ENCODE data around the gene SELENOS.
"Not testable (repeated sequence)": the region's sequence is repeated elsewhere in the genome, so short reads cannot be mapped to it uniquely, and the experiment has no call there.

SELENOS gene

DNA sequence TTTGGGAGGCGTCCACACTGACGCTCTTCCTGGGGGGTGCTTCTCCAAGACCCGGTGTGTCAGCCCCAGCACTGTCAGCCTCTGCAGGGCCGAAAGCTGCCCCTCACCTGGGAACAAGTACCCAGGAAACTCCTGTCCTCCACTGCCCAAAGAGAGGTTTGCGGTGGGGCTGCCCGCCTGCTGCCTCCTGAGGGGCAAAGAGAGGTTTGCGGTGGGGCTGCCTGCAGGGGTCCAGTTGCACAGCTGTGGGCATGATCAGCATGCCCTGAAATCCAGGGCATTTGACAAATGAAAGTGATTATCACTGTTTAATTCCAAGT, 32.8 kb upstream of the SELENOS start:
- DNase-seq, result no peak

DNA sequence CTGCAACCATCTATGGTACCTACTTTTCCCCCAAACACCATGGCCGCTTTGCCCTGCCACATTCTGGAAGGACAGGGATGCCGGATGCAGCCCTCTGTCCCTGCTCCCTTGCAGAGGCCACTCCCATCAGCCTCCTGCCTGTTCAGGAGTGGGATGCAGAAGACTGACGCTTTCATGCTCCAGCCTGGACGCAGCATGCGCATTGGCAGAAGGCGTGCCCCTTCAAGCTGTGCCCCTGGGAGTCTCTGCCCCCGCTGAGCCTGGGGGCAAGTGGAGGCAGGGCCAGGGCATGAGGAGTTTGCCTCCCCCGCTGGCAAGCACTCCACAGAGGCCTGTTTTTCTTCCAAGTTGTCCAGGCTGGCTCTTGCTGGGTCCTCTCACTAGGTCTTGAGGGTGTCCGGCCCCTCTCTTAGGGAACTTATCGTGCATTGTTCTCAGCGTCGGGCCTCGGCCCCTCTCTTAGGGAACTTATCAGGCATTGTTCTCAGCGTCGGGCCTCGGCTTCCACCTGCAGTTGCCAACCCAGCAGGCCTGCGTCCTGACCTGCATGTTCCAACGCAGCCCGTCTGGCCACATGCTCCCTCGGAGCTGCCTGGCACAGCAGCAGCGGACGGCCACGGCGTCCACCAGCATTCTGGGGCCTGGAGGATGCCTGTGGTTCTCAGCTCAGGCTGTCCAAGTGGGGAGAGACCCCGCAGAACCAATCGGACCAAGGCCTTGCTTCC, 32.3 kb upstream of the SELENOS start:
- DNase-seq, result no peak

DNA sequence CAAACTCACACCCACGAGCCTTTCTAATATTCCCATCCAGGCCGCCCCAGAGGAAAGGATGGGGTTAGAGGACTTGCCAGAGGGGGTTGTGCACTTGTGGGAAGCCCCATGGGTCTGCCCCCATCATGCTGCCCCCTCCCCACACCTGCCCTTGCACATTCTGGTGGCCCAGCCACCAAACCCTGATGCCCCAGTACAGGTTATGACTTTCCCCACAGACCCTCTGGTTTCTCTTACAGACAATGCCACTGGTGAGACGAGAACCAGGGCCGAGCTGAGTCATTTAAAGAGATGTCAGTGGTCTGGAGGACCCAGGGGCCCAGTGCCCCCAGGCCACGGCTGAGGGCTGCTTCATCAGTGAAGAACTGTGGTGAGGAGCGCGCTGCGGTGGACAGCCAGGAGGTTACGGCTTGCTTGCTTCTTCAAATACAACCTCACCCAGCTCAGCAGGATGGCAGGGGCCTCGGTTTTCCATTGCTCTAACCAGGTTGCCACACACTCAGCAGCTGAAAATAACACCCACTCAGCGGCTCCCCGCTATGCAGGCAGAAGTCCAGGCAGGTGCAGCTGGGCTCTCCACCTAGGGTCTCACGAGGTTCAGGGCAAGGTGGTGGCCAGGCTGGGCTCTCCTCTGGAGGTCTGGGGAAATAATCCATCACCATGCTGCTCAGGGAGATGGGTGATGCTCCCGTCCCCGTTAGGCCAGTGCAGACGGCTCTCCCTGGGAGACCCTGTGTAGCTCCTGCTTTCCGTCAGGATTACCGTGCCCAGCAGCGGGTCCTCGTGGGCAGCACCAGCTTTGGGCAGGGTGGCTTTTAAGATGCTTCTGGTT, 31.5 kb upstream of the SELENOS start:
- DNase-seq, result no peak

DNA sequence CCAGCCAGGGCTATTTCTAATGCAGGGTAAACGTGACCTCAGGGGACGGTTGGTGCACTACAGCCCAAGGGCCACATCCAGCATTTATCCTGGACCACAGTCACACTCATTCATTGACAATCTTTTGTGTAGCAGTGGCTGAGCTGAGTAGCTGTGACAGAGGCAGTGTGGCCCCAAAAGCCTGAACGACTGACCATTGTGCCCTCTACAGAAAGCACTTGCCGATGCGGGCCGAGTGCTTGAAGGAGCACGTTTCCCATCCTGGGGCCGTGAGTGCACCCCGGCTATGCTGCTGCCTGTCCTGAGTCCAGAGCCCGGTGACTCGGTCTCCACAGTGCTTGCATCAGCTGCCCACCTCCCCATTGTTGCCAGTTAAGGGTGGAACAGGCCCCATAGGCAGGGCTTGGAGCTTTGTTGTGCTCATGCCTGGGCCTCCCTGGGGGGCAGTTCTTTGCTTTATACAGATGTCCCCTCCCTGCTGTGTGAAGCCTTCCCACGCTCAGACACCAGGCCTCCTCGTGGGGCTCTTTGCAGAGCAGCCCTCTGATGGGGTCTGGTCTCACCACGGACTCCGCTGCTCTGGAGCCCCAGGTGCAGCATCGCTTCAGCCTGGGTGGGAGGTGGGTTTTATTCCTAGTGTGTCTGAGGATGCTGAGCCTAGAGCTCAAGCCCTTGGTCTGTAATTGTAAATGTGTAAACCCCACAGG, 30.8 kb upstream of the SELENOS start:
- DNase-seq, result no peak

DNA sequence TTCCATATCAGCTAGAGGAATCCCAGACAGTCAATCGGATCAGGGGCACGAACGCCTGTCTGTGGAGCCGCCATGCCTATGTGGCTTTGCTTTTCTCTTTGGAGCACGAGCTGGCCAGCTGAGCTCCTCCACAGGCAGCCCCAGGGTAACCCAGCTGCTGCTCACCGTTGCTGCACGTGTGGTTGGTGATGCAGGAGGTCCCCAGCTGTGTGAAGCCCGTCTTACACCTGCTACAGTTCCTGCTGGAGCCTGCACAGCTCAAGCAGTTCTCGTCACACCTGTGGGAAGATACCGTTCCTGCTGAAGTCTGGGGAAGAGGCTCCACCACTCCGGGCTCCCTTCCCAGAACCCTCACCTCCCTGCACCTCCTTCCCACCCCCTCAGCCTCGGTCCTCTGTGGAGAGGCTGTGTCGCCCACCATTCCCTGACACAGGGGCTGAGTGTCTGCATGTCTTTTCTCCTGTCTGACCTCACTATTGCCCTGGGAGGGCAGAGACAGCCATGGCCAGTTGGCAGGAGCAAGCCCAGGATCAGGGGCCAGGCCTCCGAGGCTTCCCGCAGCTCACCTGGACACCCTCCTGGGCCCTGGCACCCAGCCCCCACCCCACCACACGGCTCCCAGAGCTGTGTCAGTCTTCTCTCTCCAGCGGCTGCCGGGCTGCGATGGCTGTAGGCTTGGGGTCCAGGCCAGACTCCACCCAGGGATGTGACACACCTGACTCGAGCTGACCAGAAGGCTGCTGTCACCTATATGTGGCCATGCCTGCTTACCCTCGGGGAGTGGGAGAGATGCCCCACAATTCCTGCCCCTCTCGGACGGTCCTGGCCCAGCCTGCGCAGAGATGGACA, 30.0 kb upstream of the SELENOS start:
- no peak for DNase-seq

DNA sequence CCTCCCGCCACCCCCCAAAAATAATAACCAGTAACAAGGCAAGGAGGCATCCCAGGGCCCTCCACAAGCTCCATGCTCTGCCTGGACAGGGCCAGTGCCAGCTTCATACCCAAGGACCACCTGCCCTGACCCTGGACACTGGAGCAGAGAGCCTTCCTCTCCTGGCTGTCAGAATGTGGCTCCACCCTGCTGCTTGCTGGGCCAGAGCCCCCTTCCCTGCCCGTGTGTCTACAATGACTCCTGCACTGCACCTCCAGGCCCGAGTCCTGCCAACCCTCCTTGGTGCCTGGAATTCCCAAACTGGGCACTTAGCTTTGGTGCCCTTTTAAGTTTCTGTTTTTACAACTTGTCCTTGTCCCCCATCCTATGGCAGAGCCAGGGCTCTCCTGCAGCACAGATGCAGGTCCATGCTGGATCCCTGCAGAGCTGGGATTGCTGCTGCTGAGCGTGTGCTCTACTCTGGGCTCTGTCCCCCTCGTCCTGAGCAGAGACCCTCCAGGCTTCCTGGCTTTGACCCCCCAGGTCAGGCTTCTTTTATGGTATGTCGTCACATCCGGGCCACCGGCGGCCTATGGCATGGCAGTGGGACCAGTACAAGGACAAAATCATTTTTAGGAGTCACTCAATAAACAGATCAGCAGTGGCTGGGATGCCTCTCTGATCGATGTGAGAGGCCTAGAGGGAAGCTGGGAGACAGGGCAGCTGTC, 29.2 kb upstream of the SELENOS start:
- no peak for DNase-seq

DNA sequence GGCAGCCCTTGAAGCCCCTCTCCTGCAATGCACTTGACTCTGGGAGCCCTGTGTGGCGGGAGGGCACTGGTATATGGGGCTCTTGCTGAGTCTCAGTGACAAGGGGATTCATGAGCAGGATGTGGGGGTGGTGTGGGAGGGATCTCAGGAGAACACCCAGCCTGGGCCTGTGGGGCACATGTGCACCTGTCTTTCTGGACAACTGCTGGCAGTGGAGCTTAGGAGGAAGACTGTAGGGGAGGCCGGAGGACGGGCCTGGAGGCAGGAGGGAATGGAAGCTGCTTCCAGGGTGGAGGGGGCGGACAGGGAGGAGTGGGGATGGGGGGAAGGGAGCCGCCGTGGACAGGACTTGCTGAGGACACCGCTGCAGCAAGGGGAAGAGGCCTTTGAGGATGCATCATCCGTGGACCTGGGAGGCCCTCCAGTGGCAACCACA, 28.6 kb upstream of the SELENOS start:
- no peak for DNase-seq

DNA sequence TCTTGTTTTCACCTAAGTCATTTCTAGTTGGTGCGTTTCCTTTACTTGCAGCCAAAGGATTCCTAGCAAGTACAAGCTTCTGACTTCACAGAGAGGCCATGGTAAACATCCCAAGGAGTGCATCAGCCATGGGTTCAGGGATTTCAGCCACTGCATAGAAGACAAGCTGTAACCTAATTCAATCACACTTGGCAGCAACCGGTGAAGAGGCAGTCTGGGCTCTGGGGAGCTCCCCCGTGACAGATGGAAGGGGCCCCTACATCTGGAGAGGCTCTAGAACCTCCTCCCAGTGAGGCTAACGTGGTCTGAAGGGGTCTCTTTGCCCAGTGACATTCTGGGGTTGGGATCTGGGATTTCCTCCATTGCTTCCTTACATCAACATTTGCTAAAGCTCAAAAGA, 26.1 kb upstream of the SELENOS start:
- DNase-seq, result no peak

DNA sequence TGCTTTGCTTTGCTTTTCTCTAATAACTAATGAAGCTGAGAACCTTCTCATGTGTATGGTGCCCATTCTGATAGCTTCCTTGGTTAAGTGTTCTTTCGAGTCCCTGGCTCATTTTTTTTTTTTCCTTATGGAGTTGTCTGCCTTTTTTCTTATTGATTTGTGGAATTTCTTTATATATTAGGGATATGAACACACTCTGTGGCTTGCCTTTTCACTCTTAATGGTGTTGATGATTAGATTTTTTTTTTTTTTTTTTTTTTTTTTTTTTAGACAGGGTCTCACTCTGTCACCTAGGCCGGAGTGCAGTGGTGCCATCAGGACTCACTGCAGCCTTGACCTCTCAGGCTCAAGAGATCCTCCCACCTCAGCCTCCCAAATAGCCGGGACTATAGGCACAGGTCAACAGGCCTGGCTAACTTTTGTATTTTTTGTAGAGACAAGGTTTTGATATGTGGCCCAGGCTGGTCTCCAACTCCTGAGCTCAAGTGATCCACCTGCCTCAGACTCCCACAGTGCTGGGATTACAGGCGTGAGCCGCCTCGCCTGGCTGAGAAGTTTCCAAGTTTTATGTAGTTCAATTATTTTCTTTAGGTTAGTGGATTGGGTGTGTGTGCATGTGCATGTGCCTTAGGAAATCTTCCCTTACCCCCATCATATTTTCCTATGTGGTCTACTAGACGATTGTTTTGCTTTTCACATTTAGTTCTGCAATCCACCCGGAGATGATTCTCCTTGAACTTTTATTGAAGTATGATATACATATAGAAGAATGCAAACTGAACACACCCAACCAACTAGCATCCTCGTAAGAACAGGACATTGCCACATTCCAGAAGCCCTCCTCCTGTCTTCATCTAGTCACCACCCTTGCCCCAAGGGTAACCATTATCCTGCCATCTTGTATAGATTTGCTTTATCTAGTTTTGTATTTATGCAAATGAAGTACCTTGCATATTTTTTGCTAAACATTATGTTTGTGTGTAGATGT, 19.4 kb upstream of the SELENOS start:
- no peak for DNase-seq

DNA sequence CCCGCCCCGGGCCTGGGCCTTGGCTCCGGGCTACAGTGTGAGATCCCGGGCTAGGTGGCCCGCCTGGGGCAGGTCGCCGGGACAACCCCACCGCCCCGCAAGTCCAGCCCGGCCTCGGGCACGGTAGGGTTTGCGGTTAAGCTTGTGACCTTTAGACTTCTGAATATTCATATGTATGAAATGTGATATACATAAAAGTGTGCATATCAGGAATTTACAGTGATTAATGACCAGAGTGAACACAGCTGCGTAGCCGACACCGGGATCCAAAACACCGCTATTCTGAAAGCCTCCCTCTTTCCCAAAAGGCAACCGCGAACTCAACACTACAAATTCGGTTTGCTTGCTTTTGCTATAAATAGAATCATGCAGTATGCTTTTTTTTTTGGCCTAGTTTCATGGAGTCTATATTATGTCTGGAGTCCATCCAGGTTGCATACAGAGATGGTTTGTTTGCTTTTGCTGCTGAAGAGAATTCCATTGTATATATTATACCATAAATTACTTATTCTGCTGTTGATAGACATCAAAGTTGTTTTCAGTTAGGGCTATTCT, 18.4 kb upstream of the SELENOS start:
- peak in 1 of 56 donors; percentile 38 for DNase-seq

DNA sequence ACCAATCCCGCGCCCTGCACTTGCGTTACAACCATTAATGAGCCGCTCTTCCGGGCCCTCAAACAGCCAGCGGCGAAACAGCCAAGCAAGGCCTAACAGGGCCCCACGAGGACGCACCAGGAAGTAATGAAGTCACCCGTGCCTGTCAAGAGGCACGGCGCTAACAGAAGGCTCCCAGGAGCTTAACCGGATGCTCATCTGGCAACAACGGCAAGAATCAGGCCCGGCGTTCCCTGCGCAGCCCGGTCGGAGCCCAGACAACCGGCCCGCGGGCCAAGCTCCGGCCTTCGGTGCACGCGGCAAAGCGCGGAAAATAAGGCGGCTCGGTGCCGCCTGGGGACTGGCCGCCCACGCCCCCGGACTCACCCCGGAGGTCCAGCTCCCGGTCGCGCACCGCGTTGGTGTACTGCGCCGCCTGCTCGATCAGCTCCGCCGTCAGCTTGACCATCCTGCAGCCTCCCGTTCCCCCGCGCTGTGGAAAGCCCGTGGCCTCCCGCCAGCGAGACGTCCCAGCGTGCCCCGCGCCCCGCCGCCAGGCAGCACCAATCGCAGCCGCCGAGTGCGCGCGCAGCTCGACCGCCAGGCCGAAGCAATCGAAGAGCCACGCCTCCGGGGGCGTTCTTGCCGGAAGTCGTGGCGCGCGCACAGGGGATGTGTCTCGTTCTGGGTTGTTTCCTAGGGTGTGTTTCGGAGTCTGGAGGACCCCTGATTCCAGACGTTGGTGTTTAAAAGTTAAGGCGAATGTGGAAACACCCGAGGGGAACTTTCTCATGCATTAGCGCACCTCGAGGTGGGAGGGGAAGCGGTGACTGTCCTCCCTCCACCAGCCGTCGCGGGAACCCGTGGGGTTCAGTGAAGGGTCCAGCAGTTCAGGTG, 17.7 kb upstream of the SELENOS start, which contains the start of gene SNRPA1:
SNRPA1 (minus strand) TSS at position 518 of the 876 bp plus-strand sequence; CDS start at position 448, 70 bp downstream.
- peak; percentile 56 to 98 (median 91) for DNase-seq

DNA sequence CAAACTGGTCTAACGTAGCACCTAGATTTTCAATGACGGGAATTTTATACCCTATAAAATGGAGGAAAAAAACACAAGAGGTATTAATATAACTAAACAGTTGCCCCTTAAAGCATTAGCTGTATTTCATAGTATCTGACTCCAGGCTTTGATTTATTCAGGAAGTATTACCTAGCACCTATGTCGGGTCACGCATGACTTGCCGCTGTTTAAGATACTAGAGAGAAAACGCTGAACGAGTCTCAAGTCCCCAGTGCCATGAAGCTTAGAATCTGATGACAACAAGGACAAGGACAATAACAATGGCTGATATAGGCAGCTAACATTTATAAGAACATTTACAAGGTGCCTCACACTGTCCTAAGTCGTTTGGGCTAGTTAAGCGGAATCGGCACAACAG, 15.8 kb upstream of the SELENOS start:
- DNase-seq, result no peak

DNA sequence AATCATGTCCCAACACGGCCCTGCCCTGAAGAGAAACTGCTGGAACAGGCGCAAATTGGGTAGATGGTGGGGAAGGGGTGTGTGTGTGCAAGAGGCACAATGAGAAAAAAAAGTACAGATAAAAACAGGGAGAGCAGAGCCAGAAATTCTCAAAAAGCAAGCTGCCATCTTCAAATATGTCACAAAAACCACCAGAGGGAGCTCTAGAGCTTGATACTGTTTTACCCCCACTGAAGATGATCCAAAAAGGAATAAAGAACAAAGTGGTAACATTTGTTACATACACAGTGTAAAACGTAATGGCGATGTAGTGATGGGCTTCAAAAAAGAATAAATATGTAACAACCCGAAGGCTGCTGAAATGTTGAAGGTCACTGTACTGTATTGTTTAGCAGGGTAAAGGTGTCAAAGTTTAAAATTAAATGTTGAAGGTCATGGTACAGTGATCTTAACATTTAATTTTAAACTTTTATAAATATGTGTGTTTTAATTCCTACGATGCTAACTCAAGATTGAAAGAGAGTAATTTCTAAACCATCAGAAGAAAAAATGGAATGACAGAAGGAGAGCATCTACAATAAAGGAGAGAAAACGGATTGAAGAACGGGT, 11.7 kb upstream of the SELENOS start:
- DNase-seq, result peak in 2 of 56 donors; percentile 13 to 24

DNA sequence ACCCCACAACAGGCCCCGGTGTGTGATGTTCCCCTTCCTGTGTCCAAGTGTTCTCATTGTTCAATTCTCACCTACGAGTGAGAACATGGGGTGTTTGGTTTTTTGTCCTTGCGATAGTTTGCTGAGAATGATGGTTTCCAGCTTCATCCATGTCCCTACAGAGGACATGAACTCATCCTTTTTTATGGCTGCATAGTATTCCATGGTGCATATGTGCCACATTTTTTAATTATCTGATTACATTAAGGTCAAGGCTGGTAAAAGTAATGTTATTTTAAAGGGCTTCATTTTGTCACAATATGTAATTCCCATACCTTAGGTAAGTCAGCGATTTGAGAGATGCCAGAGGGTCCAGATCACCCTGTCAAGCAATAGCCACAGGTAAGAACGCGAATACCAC, 10.1 kb upstream of the SELENOS start:
- DNase-seq, result not testable (repeated sequence)

DNA sequence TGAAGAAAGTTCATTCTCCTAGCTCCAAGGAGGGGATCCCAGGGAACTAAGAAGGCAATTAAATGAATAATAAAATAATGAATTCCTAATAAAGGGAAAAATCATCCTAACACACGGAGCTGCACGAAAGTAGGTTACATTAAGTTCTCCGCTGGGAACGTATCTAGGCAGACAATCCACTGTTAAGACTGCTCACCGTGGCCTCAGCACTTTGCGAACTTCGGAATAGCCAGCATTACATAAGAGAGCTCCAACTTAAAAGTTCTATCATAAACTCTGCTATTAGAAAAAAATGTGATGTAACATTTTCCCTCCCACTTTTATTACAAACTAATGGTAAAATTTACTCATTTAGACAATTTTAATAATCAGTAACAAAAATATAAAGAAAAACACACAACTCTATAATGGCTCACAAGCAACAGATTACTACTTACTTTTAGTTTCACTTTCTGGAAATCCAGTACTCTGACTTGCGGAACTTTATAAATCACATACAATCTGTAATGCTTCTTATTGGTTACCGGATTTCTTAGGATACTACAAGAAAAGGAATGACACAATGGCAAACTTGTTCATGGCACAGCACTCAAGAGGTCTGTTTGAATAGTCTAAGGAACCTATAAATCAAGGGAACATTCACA, 9.3 kb upstream of the SELENOS start:
- DNase-seq, result no peak

DNA sequence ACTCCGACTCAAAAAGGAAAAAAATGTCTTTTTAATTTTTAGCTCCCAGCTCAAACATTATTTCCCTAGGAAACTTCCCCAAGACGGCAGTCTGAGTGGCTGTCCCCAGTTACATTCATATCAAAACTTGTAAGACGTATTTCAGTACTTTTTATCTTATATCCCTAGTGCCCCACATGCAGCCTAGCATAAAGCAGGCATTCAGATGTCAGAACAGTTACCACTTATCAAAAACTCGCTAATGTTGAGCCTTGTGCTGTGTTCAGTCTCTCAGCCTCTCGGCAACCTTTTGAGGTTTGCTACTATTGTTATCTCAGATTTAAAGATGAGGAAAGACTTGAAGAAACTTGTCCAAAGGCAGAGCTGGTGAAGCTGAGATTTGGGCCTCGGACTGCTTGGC, 6.6 kb upstream of the SELENOS start:
- DNase-seq, result no peak

DNA sequence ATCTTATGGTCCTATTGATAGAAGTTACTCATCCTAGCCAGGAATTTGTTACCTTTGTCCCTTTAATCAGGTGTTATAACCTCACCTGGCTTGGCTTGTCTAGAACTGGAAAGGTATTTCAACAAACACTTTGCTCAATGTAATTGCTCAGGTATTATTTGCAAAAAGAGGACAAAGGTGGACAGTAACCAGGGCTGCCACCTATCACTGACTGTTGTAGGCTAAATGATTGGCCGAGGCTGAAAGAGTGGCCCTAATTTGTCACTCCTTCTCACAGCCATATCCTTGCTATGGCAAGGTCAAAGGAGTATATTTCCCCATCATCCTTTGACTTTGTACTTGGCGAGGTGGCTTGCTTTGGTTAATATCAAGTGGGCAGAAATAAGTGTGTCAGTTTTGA, 2.7 kb upstream of the SELENOS start:
- DNase-seq, result no peak

Measured in amygdala (tissue), 56 donors.